H1 (cell line): Measurements from ENCODE around the gene ZFAND6. TPM values are rescaled to one million over a fixed set of nuclear protein-coding genes. Genes with fewer than 3 reads are reported as not detected.

Experiments used
- CBX8 ChIP-seq: fragments of 300-800, 300-1000 bp; sonication (generic); IDR thresholded peaks from 2 replicates; pipeline ENCODE4 v1.7.1; 2016; ENCODE audit warnings: low read depth, low read length, borderline replicate concordance
- GTF2F1 ChIP-seq: IDR thresholded peaks from 2 replicates; pipeline ENCODE4 v1.6.1; 2012; ENCODE audit warnings: low read depth, low read length, improper control_type of control experiment, borderline replicate concordance
- MAFK ChIP-seq: IDR thresholded peaks from 2 replicates; pipeline ENCODE4 v1.6.1; 2012; ENCODE audit warnings: low read depth, mild to moderate bottlenecking, improper control_type of control experiment, low read length
- polyA plus RNA-seq, 7 experiments: library from polyadenylated mRNA; depleted of rRNA in 3 of 7; stranded (reverse) in 5 of 7; unstranded in 2 of 7; fragments of >200 nt in 5 of 7; fragments of 200-250 nt in 2 of 7; gene quantifications; 1 replicate in 5 of 7; 2 replicates in 1 of 7; 4 replicates in 1 of 7; pipeline versions ENCODE4 v1.2.1 to v1.2.3, GENCODE V29; 2011 to 2013; ENCODE audit warnings: missing spikeins in 2 of 7, mixed read lengths in 2 of 7
- total RNA-seq: library from RNA; stranded (reverse); fragmentation: NEBNext Ultra II Directional; extraction: Animal tissue kit (Norgen Biotek cat#: 25700); gene quantifications from 2 replicates; pipeline ENCODE4 v1.2.1, GENCODE V29; 2021
- TF ChIP-seq, protein P1 (sequence below): fragments of 300-600 bp; sonication (generic); IDR thresholded peaks from 2 replicates; pipeline ENCODE4 v1.7.1; 2012; ENCODE audit warnings: low read length, moderate library complexity, mild to moderate bottlenecking, inconsistent platforms; ENCODE audit not compliant: insufficient replicate concordance
- TF ChIP-seq, protein P2 (sequence below), 3 experiments: IDR thresholded peaks; 1 replicate in 2 of 3; 2 replicates in 1 of 3; pipeline versions ENCODE4 v1.5.1 to v1.6.1; 2011; ENCODE audit warnings: low read length in 3 of 3, mild to moderate bottlenecking in 3 of 3, inconsistent platforms in 2 of 3, low read depth in 1 of 3, moderate library complexity in 1 of 3; ENCODE audit not compliant: insufficient read depth in 1 of 3; ENCODE audit errors: control extremely low read depth in 1 of 3

ZFAND6 gene
- total and polyA plus RNA-seq, 2 of the 8 experiments (the other 6 are each of a cell fraction or from before 2014, with no cell fraction given) = 136 to 237 TPM

DNA sequence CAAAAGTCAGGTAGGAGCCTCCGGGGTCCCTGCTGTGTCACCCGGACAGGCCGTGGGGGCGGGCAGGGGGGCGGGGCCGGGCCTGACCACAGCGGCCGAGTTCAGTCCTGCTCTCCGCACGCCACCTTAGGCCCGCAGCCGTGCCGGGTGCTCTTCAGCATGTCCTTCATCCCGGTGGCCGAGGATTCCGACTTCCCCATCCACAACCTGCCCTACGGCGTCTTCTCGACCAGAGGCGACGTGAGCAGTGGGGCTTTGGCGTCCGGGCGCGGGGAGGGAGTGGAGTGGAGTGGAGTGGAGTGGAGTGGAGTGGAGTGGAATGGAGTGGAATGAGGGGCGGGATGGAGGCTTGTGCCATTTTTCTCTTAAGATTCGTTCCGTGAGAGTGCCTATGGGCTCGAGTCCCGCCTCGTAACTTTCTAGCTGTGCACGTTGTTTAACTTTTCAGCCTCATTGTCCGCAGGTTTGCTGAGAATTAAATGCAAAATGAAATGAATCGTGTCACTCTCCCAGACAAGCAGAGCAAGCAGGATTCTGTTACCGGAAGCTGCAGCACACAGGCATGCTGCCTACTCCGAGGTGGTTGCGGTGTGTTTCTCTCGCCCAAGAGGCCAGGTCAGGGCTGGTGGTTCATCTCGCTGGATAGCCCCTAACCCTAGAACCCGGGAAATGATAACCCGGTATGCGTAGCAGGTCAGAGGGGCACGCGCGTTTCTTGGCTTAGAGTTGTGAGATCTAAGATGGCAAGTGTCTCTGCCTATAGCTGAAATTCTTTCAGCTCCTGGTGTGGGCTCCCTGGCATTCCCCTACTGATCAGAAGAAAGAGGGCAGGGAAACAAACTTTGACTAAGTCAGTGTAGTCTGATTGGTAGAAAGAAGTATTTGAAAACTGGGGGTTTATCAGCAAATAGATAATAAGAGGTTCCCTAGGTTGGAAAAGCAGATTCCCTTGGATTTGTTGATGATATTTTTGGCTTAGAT lies 93.7 kb downstream of the ZFAND6 start, which contains the start of gene FAH (continued):
- TF ChIP-seq, protein P1, sequence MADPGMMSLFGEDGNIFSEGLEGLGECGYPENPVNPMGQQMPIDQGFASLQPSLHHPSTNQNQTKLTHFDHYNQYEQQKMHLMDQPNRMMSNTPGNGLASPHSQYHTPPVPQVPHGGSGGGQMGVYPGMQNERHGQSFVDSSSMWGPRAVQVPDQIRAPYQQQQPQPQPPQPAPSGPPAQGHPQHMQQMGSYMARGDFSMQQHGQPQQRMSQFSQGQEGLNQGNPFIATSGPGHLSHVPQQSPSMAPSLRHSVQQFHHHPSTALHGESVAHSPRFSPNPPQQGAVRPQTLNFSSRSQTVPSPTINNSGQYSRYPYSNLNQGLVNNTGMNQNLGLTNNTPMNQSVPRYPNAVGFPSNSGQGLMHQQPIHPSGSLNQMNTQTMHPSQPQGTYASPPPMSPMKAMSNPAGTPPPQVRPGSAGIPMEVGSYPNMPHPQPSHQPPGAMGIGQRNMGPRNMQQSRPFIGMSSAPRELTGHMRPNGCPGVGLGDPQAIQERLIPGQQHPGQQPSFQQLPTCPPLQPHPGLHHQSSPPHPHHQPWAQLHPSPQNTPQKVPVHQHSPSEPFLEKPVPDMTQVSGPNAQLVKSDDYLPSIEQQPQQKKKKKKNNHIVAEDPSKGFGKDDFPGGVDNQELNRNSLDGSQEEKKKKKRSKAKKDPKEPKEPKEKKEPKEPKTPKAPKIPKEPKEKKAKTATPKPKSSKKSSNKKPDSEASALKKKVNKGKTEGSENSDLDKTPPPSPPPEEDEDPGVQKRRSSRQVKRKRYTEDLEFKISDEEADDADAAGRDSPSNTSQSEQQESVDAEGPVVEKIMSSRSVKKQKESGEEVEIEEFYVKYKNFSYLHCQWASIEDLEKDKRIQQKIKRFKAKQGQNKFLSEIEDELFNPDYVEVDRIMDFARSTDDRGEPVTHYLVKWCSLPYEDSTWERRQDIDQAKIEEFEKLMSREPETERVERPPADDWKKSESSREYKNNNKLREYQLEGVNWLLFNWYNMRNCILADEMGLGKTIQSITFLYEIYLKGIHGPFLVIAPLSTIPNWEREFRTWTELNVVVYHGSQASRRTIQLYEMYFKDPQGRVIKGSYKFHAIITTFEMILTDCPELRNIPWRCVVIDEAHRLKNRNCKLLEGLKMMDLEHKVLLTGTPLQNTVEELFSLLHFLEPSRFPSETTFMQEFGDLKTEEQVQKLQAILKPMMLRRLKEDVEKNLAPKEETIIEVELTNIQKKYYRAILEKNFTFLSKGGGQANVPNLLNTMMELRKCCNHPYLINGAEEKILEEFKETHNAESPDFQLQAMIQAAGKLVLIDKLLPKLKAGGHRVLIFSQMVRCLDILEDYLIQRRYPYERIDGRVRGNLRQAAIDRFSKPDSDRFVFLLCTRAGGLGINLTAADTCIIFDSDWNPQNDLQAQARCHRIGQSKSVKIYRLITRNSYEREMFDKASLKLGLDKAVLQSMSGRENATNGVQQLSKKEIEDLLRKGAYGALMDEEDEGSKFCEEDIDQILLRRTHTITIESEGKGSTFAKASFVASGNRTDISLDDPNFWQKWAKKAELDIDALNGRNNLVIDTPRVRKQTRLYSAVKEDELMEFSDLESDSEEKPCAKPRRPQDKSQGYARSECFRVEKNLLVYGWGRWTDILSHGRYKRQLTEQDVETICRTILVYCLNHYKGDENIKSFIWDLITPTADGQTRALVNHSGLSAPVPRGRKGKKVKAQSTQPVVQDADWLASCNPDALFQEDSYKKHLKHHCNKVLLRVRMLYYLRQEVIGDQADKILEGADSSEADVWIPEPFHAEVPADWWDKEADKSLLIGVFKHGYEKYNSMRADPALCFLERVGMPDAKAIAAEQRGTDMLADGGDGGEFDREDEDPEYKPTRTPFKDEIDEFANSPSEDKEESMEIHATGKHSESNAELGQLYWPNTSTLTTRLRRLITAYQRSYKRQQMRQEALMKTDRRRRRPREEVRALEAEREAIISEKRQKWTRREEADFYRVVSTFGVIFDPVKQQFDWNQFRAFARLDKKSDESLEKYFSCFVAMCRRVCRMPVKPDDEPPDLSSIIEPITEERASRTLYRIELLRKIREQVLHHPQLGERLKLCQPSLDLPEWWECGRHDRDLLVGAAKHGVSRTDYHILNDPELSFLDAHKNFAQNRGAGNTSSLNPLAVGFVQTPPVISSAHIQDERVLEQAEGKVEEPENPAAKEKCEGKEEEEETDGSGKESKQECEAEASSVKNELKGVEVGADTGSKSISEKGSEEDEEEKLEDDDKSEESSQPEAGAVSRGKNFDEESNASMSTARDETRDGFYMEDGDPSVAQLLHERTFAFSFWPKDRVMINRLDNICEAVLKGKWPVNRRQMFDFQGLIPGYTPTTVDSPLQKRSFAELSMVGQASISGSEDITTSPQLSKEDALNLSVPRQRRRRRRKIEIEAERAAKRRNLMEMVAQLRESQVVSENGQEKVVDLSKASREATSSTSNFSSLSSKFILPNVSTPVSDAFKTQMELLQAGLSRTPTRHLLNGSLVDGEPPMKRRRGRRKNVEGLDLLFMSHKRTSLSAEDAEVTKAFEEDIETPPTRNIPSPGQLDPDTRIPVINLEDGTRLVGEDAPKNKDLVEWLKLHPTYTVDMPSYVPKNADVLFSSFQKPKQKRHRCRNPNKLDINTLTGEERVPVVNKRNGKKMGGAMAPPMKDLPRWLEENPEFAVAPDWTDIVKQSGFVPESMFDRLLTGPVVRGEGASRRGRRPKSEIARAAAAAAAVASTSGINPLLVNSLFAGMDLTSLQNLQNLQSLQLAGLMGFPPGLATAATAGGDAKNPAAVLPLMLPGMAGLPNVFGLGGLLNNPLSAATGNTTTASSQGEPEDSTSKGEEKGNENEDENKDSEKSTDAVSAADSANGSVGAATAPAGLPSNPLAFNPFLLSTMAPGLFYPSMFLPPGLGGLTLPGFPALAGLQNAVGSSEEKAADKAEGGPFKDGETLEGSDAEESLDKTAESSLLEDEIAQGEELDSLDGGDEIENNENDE = no peak
- TF ChIP-seq CBX8 (no peak), GTF2F1 (no peak), MAFK (no peak)
- TF ChIP-seq, protein P2, sequence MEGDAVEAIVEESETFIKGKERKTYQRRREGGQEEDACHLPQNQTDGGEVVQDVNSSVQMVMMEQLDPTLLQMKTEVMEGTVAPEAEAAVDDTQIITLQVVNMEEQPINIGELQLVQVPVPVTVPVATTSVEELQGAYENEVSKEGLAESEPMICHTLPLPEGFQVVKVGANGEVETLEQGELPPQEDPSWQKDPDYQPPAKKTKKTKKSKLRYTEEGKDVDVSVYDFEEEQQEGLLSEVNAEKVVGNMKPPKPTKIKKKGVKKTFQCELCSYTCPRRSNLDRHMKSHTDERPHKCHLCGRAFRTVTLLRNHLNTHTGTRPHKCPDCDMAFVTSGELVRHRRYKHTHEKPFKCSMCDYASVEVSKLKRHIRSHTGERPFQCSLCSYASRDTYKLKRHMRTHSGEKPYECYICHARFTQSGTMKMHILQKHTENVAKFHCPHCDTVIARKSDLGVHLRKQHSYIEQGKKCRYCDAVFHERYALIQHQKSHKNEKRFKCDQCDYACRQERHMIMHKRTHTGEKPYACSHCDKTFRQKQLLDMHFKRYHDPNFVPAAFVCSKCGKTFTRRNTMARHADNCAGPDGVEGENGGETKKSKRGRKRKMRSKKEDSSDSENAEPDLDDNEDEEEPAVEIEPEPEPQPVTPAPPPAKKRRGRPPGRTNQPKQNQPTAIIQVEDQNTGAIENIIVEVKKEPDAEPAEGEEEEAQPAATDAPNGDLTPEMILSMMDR (IDR thresholded peaks at IDR 0.05; ENCODE audit: control extremely low read depth in 1 of 3, insufficient read depth in 1 of 3, low read depth in 1 of 3, low read length in 3 of 3) = no peak
